ENCODE results near the gene RBP2. TPM values are rescaled to one million over a fixed set of nuclear protein-coding genes. Genes with fewer than 3 reads are reported as not detected.

RBP2 gene
- total RNA-seq, 4 donors from 2014 or later = not detected

DNA sequence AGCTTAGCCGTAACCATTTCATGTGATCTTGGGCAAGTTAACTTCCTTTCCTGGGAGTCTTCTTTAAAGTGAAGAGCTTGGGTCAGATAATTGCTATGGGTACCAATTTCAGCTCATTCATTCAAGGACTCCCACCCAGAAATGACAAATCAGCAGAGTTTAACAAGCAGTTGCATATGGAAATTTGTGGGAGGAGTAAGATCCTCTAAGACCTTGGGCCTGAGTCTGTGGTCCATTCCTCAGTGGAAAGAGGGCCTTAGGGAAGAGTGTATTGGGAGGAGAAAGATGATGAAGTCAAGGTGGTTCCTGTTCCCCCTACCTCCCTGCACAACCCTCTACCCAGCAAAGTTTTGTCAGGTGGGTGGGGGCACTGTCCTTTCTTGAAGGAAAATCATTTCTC, 42.1 kb downstream of the RBP2 start:
- intact Hi-C loops (cut with DNase I; ENCODE audit: low total_unique reads) = loop anchor here (5.0 kb wide), 1 partner anchor 128 kb away; no protein-coding TSS in a partner anchor
- 89 to 90% methylated on average over 1 of the region's 1 CpG for whole genome bisulfite sequencing, 2 donors
- no peak overlapping the region for H3K4me3 ChIP-seq (ENCODE audit: low read depth, poor library complexity, severe bottlenecking)
- no peak for TF ChIP-seq POLR2A (IDR thresholded peaks at IDR 0.05)
- TF ChIP-seq, protein P1, sequence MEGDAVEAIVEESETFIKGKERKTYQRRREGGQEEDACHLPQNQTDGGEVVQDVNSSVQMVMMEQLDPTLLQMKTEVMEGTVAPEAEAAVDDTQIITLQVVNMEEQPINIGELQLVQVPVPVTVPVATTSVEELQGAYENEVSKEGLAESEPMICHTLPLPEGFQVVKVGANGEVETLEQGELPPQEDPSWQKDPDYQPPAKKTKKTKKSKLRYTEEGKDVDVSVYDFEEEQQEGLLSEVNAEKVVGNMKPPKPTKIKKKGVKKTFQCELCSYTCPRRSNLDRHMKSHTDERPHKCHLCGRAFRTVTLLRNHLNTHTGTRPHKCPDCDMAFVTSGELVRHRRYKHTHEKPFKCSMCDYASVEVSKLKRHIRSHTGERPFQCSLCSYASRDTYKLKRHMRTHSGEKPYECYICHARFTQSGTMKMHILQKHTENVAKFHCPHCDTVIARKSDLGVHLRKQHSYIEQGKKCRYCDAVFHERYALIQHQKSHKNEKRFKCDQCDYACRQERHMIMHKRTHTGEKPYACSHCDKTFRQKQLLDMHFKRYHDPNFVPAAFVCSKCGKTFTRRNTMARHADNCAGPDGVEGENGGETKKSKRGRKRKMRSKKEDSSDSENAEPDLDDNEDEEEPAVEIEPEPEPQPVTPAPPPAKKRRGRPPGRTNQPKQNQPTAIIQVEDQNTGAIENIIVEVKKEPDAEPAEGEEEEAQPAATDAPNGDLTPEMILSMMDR (IDR thresholded peaks at IDR 0.05) = no peak
- DNase-seq (ENCODE audit: low spot score in 2 of 2) = no peak

DNA sequence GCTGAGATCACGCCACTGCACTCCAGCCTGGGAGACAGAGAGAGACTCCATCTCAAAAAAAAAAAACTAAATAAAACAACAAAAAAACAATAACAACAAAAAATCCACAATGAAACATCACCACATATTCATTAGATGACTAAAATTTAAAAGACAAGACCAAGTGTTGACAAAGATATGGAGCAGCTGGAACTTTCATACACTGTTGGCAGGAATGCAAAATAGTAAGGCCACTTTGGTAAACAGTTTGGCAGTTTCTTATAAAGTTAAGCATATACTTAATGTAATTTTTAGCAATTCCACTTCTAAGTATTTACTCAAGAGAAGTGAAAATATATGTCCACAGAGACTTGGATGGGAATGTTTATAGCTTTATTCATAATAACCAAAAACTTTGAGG, 43.2 kb downstream of the RBP2 start:
- TF ChIP-seq, protein P1 (IDR thresholded peaks at IDR 0.05) = no peak
- no peak for TF ChIP-seq POLR2A (IDR thresholded peaks at IDR 0.05)
- intact Hi-C loops (cut with DNase I; ENCODE audit: low total_unique reads) = loop anchor here (5.0 kb wide), 1 partner anchor 129 kb away; no protein-coding TSS in a partner anchor
- H3K4me3 ChIP-seq (ENCODE audit: low read depth, poor library complexity, severe bottlenecking) = no peak overlapping the region
- 94 to 100% methylated on average over 1 of the region's 1 CpG for WGBS, 2 donors
- DNase-seq (ENCODE audit: low spot score in 2 of 2) = no peak

DNA sequence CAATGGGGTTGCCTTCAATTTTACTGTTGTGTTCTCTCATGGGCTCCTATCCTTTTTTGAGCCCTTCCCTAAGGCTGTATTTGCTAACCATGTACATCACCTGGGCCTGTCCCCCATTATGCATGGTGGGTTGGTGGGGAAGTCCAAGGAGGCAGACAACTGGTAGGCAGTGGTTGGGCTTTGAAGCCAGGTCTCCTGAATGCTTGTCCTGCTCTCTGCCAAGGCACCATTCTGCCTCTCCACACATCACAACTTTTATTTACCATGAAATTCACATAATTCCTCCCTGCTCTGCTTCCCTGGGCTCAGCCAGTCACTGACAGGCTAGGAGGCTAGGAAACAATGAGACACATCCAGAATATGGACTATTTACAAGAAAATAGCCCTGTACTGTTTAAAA, 45.8 kb downstream of the RBP2 start:
- intact Hi-C loops (cut with DNase I; ENCODE audit: low total_unique reads) = loop anchor here (5.0 kb wide), 1 partner anchor 132 kb away; no protein-coding TSS in a partner anchor
- DNase-seq (ENCODE audit: low spot score in 2 of 2) = no peak
- H3K4me3 ChIP-seq (ENCODE audit: low read depth, poor library complexity, severe bottlenecking) = no peak overlapping the region
- TF ChIP-seq, protein P1 (IDR thresholded peaks at IDR 0.05) = no peak
- TF ChIP-seq POLR2A (IDR thresholded peaks at IDR 0.05) = no peak

DNA sequence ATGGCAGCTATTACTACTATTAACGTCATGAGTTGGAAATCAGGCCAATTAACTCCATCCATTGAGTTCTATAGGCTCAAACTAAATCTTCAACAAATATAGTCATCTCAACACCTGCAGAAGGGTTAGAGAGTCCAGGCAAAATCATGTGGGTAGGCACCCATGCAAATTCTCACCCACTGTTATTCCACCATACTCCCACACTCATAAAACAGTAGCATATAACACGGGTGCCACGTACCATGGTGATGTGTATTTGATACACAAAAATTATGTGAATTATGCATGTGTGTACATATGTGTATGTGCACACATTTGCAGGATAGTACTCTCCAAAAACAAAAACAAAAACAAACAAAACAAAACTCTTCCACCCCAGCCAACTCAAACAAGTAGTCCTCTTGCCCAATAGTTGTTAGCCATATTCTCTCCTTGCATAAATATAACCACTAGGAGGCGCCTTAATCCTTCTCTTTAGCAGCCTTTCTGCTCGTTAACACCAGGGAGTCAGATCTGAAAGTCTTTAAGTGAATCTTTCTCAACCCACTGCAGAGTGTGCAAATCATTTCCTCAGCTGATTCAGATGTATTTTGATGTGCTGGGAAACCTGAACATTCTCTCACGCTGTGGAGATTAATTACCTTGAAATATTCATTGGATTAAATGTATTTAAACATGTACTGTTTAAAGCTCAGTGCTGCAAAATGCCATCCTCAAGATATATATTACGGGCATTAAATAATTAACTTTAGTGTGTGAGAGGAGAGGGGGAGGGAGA, 48.8 kb downstream of the RBP2 start:
- TF ChIP-seq, protein P1 (IDR thresholded peaks at IDR 0.05) = no peak
- TF ChIP-seq POLR2A (IDR thresholded peaks at IDR 0.05) = no peak
- peak in 1 of 2 donors; percentile 46 for DNase-seq (ENCODE audit: low spot score in 2 of 2)
- WGBS, 2 donors = 41 to 47% methylated on average over 7 of the region's 7 CpGs
- no peak overlapping the region for H3K4me3 ChIP-seq (ENCODE audit: low read depth, poor library complexity, severe bottlenecking)
- intact Hi-C loops (cut with DNase I; ENCODE audit: low total_unique reads) = no loop called here

DNA sequence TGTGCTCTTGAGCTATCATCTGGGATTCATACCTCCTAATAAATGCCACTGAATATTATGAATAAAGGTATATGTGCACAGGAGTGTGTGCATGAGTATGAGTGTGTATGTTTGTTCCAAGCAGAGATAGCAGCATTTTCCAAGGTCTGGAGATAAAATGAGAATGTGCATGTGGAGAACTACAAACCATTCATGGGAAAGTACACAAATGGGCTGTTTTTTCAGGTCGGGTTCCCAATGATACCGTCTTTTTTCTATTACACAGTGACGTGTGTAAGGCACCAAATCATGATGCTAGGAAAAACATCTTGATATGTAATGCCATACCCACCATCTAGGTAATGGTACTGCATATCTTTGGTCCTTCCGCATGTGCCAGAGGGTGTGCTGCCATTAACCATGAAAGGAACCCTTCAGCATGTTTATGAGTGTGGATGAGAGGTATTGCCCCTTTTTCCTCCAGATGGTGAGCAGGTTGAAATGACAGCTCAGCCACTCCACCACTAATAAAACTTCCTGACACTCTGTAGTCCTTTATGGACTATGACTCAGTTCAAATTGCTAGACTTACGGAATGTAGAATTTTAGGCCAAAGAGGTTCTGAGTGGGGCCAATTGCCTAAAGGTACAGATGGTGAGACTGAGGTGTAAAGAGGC, 50.4 kb downstream of the RBP2 start:
- intact Hi-C loops (cut with DNase I; ENCODE audit: low total_unique reads) = no loop called here
- no peak for TF ChIP-seq POLR2A (IDR thresholded peaks at IDR 0.05)
- TF ChIP-seq, protein P1 (IDR thresholded peaks at IDR 0.05) = no peak

More for the DNA sequence above, 50.4 kb downstream of the RBP2 start:
- WGBS, 2 donors = 68 to 73% methylated on average over 5 of the region's 5 CpGs
- no peak for DNase-seq (ENCODE audit: low spot score in 2 of 2)
- H3K4me3 ChIP-seq (ENCODE audit: low read depth, poor library complexity, severe bottlenecking) = no peak overlapping the region

Measured in lower leg skin (tissue), 4 donors.